GM04504 (cell line): ENCODE results near the gene EDC4.
"Not testable (repeated sequence)": the region's sequence is repeated elsewhere in the genome, so short reads cannot be mapped to it uniquely, and the experiment has no call there.

Experiments
- DNase-seq: peaks from one replicate; pipeline ENCODE4 v3.0.0-alpha.2; 2012; ENCODE audit warnings: low read depth

EDC4 gene

GRCh38 chr16:67872631-67873434 is at the start of gene EDC4:
Gene EDC4 (plus strand): TSS chr16:67873052. CDS start chr16:67873262, 210 bp downstream.
- DNase-seq: peak; percentile 56

GRCh38 chr16:67825119-67825518 is 47.7 kb upstream of the EDC4 start:
- DNase-seq: no peak

- DNase-seq: no peak
These were observed 46.9 kb upstream of the EDC4 start for GRCh38 chr16:67825906-67826305.

- no peak for DNase-seq
These were observed 44.2 kb upstream of the EDC4 start for GRCh38 chr16:67828651-67829050.

GRCh38 chr16:67833030-67833414 is 39.8 kb upstream of the EDC4 start:
- DNase-seq: no peak

GRCh38 chr16:67833415-67834241 is 39.2 kb upstream of the EDC4 start:
- DNase-seq: peak; percentile 70

- no peak for DNase-seq
These were observed 38.6 kb upstream of the EDC4 start for GRCh38 chr16:67834242-67834614.

GRCh38 chr16:67837190-67837589 is 35.7 kb upstream of the EDC4 start:
- DNase-seq: not testable (repeated sequence)

- no peak for DNase-seq
These were observed 35.0 kb upstream of the EDC4 start for GRCh38 chr16:67837811-67838210.

- DNase-seq: no peak
These were observed 31.5 kb upstream of the EDC4 start for GRCh38 chr16:67841198-67841815.

- peak; percentile 87 for DNase-seq
These were observed 30.9 kb upstream of the EDC4 start, which contains the start of gene THAP11 for GRCh38 chr16:67841816-67842508. Gene THAP11 (plus strand): TSS chr16:67842320. CDS start chr16:67842555, 235 bp downstream.

- no peak for DNase-seq
These were observed 30.1 kb upstream of the EDC4 start for GRCh38 chr16:67842509-67843342.

GRCh38 chr16:67843343-67843765 is 29.5 kb upstream of the EDC4 start:
- DNase-seq: no peak

GRCh38 chr16:67844497-67844896 is 28.4 kb upstream of the EDC4 start:
- no peak for DNase-seq

- no peak for DNase-seq
These were observed 27.4 kb upstream of the EDC4 start for GRCh38 chr16:67845291-67846062.

GRCh38 chr16:67846063-67846319 is 26.9 kb upstream of the EDC4 start:
- DNase-seq: no peak

- DNase-seq: peak; percentile 87
These were observed 26.4 kb upstream of the EDC4 start, which contains the start of gene NUTF2 for GRCh38 chr16:67846320-67847063. Gene NUTF2 (plus strand): TSS chr16:67846933. CDS start chr16:67865131, 18,198 bp downstream.

GRCh38 chr16:67847064-67847861 is 25.6 kb upstream of the EDC4 start, which contains the start of gene CENPT:
Gene CENPT (minus strand): TSS chr16:67847693. CDS start chr16:67833859, 13,834 bp downstream.
- DNase-seq: no peak

GRCh38 chr16:67848118-67848517 is 24.7 kb upstream of the EDC4 start:
- DNase-seq: no peak
